T follicular helper cell (primary cell): Measurements from ENCODE around the gene TRIM2.
"Not testable (repeated sequence)": the region's sequence is repeated elsewhere in the genome, so short reads cannot be mapped to it uniquely, and the experiment has no call there.

Experiments used
- DNase-seq: peaks from one replicate; pipeline ENCODE4 v3.0.0-alpha.2; 2020; ENCODE audit warnings: low read depth

The TRIM2 gene

DNA sequence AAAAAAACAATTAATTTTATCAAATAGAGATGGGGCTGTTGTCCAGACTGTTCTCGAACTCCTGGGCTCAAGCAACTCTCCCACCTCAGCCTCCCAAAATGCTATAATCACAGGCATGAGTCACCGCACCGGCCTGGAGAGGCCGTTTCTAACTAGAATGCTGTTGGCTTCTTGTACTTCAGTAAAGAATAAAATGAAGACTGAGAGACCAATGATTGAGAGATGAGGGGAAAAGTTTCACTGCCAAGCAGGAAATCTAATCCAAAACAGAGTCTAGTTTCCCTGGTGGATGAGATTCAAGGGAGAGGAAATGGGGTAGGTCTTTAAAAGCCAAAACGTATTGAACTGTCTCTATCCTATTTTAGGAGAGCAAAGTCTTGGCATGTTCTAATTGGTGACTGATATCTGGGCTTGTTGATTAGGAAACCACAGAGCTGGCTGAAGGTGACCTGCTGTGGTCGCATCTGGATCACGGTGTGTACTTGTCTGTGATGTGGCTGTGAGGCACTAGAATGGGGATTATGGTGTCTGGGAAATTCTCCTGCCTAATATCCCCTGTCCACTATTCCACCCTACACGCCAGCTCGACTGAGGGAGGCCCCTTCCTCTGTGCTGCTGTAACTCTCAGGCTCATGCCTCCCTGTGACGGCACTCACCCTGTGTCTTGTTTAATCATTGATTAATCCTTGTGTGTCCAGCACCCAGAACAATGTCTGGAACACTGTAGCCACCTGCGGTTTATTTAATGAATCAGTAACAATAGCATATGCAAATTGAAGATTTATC, 15.0 kb upstream of the TRIM2 start:
- DNase-seq: no peak

DNA sequence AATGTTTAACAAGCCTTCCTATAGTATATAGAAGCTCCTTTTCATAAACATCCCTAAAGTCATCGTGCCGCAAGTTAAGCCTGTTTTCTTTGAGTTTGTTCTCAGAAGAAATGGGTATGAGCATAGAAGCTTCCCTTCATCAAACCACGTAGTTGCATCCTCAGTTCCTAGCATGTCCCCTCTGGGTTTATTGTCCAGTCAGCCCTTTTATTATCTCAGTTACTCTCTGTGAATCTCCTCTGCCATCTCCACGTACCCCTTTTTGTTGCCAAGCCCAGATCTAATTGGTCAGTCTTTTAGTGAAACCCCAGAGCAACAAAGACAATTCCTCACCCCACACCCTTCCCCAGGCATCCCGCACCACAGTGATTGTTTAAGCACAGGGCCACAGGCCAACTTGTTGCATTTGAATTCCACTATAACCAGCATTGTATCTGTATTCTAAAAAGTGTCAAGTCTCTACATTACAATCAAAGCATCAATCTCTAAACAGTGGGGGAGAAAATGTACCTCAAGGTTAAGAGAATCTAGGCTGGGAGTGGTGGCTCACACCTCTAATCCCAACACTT, 12.4 kb upstream of the TRIM2 start:
- DNase-seq: no peak

DNA sequence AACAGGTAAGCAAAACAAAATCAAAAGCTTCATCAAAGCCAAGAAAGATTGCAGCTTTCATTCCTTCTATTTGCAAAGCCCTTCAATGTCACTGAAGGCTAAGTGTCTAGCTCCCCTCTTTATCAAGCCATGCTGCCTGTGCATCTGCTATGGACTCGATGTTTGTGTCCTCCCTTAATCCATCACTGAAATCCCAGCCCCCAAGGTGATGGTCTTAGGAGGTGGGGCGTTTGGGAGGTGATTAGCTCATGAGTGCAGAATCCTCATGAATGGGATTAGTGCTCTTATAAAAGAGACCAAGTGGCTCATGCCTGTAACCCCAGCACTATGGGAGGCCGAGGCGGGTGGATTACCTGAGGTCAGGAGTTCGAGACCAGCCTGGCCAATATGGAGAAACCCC, 6.9 kb upstream of the TRIM2 start:
- DNase-seq: no peak

DNA sequence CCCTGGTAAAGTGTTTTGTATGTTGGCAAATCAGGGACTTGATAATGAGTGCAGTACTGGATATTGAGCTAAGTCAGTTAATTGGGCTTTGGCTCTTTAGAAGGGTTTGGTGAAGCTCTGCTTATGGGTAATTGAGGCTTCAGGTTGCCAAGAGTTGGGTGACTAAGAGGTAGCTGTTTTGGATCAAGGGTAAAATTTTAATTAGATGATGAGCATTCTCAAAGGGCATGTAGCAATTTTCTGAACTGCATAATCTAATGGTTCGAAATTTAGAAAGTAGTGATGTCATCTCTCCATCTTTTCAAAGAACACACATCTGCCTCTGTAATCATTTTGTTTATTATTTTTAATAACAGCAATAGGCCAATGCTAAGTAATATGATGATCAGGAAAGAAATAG, 5.5 kb upstream of the TRIM2 start:
- no peak for DNase-seq

DNA sequence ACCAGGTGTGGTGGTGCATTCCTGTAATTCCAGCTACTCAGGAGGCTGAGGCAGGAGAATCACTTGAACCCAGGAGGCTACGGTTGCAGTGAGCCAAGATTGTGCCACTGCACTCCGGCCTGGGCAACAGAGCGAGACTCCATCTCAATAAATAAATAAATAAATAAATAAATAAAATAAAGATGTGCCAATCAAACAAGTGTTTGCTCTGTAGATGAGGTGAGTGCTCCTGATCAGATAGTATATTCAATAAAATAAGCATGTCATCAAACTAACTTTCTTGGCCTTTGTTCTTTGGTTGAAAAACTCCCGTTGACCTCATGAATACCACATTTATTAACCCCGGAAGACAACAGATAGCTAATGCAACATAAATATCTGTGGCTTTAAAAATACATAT, 497 bp upstream of the TRIM2 start:
- not testable (repeated sequence) for DNase-seq

DNA sequence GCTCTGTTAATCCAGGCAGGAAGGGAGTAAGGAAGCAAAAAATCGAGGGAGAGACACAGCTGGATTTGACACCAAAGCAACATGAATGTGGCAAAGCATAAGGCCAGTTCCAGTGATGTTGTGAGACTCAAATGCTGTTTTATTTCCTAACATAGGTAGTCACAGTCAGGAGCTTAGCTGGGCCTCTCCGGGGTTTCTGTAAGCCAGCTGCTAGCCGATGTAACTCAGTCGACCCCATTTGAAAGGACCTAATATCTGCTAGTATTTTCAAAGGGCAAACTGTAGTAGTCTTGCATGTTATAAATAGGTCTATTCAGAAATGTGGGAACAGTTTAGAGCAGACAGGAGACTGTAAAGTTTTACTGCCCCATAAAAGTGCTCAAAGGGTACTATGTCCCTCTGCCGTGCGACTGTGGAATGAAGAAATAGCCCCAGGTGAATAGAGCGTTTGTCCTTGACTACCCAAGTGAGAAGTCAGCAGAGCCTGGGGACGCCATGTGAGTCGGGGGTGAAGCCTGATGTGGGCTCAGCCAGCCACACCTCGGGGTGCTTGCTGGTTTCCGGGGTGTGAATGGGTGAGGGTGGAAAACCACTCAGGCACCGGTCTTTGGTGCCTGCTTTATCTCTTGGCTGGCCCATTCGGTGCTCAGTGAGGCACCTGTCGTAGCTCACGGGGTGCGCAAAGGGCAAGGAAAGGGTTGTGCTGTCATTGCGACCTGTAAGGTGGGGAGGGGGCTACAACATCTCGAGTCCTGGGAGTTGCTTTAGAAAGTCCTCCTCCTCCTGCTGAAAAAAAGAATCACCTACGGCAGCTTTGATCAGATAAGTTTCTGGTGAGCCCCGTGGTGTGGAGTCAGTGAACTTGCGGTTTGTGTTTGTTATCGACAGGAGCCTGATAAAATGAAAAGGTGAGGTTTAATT, 745 bp downstream of the TRIM2 start:
- no peak for DNase-seq

DNA sequence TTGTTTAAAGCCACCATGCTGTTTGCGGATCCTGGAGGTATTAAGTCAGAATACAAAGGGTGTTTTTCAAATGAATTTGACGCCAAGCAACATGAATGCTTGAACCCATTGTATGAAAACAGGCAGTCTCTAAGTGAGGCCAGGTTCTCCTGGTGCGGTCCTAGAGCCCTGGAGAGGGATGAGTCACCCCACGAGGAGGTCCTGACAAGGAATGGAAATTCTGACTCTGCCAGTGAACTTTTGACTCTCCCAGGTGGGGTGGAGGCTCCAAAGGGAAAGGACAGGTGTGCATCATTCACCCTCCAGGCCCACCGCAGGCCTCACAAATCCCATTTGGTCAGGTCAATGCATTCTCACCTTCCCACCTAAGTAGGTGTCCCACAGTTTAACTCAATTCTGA, 1.5 kb downstream of the TRIM2 start:
- DNase-seq: no peak

DNA sequence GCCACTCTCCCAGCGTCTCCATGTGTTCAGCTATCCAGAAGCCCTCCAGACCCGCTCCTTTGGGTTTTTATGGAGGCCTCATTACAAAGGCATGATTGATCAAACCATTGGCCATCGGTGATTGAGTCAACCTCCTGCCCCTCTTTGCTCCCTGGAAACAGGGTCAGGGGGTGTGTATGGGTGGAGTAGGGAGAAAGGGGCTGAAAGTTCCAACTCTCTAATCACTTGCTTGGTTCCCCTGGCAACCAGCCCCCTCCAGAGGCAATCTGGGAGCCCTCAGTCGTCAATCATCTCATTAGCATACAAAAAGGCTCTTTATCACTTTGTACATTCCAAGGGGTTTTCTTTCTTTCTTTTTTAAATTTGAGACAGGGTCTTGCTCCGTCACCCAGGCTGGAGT, 2.3 kb downstream of the TRIM2 start:
- DNase-seq: no peak

DNA sequence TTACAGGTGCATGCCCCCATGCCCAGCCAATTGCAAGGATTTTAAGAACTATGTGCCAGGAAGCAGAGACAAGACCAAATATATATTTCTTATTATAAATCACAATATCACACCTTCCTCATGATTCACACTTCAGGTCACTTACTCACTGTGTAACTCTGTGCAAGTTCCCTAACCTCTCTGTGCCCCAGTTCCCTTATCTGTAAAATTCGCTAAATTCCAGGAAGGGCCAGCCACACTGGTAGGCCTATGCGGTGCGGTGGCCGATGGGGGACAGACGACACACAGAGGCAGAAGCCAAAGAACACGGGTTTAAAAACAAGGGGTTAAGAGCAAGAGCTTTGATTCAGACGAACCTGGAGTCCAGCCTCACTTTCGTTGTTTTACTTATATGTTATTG, 2.8 kb downstream of the TRIM2 start:
- DNase-seq: no peak

DNA sequence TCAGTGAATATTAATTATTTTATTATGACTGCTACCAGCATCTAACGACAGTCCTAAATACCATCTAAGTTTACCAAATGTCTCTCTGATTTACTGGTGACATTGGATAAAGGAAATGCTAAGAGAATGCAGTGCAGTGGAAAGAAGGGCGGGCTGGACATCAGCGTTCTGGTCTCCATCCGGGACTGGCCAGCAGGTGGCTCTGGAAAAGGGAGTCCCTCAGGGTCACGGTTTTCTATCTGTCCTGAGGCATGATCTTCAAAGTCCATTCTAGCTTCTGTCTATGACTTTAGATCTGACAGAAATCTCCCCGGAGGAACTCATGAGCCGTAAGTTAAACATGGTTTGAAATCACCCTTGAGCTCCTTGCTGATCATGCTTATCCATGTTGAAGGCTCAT, 3.3 kb downstream of the TRIM2 start:
- DNase-seq: no peak

DNA sequence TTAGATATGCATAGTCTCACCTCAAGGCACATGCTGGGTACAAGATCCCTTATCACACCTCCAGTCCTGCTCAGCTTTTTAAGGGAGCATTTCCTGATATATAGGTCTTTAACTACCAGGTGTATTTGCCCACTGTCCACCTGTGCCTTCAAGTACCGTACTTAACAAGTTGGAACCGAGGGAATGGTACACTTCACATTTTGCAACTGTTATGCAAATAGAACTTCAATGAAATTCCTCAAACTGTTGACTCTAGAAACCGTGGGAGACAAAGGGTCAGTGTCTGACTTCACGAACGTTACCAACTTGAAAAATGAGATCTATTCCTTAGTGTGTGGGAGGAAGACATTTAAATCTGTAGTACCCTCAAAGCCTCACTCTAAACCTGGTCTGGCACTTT, 5.2 kb downstream of the TRIM2 start:
- DNase-seq: no peak

DNA sequence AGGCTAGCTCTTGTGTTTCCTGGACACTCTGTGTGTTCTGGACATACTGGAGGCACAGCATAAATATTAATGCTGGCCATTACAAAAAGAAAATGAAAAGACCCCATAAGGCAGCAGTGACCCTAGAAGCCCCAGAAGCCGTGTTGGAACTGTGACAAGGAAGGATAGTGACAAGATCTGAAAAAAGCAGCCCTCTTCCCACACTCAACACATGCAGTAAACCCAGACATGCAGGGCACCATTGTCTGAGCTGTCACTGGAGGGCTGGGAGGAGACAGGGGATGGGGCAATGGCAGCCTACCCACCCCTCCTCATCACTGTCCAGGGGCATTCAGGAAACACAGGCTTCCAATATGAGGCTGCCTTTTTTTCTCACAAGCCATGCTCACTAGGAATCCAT, 6.5 kb downstream of the TRIM2 start:
- DNase-seq: no peak

DNA sequence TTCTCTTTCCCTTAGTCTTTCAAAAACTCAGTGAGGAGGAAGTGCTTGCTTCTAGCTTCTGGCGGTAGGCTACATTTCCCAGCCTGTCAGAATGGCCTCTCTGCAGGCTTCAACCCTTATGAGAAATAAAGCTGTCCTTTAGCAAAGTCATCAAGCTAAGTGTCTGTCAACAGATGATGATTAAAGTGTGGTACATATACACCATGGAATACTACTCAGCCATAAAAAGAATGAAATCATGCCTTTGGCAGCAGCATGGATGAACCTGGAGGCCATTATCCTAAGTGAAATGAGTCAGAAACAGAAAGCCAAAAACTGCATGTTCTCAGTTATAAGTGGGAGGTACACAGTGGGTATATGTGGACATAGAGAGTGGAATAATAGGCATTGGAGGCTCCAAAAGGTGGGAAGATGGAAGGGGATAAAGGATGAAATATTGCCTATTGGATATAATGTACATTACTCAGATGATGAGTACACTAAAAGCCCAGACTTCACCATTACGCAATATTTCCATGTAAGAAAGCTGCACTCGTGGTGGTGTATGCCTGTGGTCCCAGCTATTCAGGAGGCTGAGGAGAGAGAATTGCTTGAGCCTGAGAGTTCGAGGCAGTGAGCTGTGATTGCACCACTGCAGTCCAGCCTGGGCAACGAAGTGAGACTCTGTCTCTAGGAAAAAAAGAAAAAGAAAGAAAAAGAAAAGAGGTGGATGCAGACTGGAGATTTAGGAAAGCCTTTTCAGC, 7.9 kb downstream of the TRIM2 start:
- no peak for DNase-seq

DNA sequence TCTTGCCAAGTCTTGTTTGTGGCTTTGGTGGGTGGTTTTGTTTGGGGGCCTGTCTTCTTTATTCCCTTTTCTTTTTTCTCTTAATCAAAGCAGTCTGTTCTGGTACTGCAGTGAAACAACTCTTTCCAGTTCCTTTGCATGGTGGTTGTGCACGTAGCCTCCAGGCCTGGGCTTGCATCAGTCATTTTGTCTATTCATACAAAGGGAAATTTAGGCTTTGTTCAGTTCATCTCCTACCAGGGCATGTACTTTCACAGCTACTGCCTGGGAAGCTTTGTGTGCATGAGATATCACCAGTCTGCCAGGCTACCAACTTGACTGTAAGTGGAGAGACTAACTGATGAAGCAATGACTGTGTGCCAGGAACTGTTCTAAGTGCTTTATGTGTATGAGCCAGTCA, 8.5 kb downstream of the TRIM2 start:
- DNase-seq: no peak

DNA sequence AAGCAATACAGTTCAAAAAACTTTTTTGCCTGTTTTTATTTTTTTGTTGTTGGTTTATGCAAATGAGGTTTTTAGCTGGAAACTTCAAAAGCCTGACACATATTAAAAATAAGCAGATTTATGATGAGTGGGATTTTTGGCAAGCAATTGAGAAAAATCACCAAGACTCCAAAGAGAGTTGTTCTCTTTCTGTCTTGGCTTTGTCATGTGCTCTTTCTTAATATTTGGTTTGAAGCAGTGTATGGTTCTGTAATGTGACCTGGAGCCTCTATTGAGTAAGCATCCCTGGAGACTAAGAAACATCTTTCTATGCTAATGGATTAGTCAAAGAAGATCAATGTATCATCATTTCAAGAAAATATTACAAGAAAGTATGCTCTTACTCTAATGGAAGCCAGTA, 11.7 kb downstream of the TRIM2 start:
- DNase-seq: no peak

DNA sequence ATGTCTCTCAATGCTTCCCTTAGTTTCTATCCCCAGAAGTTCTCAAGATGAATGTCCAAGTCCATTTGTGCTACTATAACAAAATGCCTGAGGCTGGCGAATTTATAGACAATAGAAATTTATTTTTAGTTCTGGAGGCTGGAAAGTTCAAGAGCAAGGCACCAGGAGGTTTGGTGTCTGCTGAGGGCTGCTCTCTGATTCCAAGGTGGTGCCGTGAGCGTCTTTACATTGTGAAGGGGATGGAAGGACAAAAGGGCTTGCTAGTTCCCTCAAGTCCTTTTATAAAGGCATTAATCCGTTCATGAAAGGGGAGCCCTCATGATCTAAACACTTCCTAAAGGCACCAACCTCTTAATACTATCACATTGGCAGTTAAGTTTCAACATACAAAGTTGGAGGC, 12.3 kb downstream of the TRIM2 start:
- no peak for DNase-seq

DNA sequence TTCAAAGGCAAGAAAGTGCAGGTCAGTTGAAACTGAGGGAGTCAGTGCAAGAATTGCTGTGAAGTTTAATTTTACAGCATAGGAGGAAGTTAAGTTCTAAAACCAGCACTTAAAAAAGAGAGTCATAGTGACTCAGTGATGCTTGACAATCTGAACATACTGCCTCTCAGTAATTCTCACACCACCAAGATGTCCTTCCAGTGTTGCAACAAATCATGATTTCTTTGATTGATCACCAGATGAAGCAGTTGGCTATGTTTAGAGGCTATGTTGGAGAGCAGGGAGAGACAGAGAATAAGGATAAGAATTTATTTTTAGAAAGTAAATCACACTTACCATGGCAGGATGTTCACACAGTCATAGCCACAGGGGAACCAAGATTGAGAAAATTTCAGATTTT, 13.2 kb downstream of the TRIM2 start:
- DNase-seq: no peak

DNA sequence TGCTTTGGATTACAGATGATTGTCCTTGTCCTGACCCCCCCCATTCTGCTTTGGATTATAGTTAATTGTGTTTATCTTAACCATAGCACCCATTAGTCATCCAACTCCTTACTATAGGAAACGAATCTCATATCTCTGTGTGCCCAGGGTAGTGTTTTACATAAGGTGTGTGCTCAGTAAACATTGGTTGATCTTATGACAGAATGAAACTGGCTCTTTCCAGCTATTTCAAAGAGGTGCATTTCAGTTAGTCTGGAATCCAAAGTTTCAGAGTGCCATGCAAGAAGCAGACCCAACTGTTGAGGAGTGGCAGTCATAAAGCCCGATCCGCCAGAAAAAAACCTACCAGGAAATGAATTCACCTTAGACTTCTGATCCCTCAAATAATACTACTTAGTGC, 14.7 kb downstream of the TRIM2 start:
- DNase-seq: no peak

DNA sequence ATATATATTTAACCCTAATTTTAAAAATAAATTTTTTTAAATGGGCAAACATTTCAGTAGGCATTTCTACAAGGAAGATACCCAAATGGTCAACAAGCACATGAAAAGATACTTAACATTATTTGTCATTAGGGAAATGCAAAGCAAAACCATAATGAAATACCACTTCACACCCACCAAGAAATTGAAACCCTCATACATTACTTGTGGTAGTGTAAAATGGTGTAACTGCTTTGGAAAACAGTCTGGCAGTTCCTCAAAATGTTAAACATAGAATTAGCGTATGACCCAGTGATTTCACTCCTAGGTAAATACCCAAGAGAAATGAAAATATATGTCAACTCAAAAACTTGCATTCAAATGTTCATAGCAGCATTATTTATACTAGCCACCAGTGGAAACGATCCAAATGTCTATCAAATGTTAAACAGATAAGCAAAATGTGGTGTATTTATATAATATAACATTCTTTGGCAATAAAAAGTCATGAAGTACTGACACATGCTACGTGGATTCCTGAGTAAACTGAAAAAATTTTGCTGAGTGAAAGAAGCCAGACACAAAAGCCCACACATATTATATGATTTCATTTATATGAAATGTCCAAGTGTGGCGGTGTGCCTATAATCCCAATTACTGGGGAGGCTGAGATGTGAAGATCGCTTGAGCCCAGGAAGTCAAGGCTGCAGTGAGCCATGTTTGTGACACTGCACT, 16.6 kb downstream of the TRIM2 start:
- no peak for DNase-seq

DNA sequence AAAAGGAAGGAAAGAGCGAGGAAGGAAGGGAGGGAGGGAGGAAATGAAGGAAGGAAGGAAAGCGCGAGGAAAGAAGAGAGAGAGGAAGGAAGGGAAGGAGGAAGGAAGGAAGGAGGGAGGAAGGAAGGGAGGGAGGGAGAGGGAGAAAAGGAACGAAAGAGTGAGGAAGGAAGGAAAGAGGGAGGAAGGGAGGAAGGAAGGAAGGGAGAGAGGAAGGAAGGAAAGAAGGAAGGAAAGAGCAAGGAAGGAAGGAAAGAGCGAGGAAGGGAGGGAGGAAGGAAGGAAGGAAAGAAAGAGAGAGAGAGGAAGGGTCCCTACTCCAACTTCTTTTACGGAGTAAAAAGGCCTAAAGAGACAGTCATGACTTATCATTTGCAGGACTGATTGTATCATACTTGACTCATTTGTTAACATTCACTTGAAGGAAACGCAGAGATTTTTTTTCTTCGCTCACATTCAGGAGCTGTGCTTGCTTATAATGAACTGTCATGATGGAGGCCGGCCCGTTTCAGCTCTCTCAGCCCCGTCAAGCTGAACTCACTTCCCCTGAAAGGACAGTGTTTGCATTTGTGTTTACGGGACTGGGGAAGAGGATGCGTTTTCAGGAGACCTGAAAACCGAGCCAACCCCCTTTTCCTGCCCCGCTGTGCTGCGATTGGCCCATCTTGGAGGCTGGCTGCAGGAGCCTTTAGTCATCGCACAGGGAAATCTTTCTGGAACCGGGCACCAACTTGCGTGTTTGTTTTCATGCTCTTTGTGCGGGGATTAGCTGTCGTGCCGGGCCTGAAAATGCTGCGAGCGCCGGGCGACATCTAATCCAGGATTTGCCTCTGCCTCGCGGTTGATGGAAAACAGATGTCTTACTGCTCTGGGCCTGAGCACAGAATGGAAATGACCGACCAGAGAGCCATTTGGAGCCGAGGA, 17.8 kb downstream of the TRIM2 start:
- no peak for DNase-seq
